Stimulated activated CD8-positive, alpha-beta memory T cell treated with anti-CD3 and anti-CD28 coated beads, Interleukin-7, amount 100 ng/mL, for 48 hours (primary cell): Measurements from ENCODE around the gene EMP3.
"Not testable (repeated sequence)": the region's sequence is repeated elsewhere in the genome, so short reads cannot be mapped to it uniquely, and the experiment has no call there.

Experiments used
- DNase-seq, 2 donors: peaks; one replicate each; pipeline ENCODE4 v3.0.0-alpha.2; 2020; ENCODE audit warnings: low read depth in 1 of 2; ENCODE audit errors: extremely low read depth in 1 of 2

The EMP3 gene

DNA sequence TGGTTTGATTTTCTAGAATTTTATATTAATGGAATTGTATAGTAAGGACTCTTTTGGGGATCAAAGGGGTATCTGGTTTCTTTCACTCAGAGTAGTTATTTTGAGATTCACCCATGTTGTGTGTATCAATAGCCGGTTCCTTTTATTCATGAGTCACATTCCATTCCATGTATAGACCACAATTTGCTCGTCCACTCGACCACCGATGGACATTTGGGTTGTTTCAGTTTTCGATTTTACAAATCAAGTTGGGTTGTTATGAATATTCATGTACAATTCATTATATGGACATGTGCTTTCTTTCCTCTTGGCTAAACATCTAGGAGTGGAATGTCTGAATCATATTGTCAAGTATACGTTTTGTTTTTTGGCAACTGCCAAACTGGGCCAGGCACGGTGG lies 9.6 kb upstream of the EMP3 start:
- DNase-seq: no peak

DNA sequence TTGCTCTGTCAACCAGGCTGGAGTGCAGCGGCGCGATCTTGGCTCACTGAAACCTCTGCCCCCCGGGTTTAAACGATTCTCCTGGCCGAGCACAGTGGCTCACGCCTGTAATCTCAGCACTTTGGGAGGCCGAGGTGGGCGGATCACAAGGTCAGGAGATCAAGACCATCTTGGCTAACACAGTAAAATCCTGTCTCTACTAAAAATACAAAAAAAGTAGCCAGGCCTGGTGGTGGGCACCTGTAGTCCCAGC lies 7.7 kb upstream of the EMP3 start:
- DNase-seq: not testable (repeated sequence)

DNA sequence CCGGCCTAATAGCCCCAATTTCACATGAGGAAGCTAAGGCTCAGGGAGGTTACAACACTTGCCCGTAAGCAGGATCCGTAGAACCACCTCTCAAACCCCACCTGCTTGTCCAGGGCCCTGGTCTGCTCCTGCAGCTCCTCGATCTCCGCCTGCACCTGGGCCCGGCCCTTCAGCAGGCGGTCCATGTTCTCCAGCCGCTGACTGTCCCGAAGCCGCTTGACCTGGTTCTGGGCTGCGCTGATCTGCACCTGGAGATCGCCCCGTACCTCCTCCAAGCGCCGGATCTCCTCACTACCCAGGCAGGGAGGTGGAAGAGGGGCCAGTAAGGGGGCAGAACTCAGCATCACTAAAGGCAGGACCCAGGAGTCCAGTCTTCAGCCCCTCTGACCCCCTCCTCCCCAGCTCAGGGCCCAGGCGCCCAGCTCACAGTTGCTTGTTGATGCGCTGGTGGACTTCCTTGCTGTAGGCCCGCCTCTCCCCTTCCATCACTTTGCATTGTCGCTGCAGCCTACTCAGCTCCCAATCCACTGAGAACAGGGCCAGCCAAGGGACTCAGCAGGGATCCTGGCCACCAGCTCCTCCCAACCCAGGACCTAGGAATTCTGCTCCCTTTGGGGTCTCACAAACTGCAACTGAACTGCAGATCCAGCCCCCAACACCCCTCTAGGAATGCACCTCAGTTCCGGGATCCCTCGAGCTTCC lies 6.9 kb upstream of the EMP3 start:
- DNase-seq: no peak

DNA sequence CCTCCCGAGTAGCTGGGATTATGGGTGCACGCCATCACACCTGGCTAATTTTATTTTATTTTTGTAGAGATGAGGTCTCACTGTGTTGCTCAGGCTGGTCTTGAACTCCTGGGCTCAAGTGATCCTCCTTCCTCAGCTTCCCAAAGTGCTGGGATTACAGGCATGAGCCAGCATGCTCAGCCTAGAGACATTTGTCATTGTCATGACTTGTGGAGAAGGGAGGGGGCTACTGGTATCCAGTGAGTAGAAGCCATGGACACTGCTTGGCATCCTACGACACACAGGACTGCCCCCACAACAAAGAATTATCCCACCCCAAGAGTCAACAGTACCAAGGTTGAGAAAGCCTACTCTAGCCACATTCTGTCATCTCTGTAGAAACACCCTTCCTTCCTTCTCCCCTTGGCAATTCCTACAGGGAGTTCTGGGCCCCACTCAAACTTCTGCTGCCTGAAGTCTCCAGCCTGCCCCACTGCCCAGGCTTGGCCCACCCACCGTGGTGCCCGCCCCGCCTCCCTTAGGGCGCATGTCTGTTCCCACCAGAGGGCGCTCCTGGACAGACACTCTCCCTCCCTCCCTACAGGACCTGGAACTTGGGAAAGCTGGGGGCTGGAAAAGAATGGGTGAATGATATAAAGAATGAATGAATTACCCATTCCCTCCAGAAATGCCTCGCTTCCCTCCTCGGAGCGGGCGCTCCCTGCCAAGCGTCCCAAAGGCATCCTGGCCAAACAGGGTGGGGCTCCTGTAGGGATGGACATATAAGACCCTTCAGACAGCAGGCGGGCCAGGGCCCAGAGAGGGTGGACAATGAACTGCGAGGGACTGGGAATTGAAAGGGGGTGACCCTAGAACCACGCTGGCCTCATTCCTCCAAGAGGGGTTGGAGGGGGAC lies 5.5 kb upstream of the EMP3 start:
- DNase-seq: peak in 1 of 2 donors; percentile 48

DNA sequence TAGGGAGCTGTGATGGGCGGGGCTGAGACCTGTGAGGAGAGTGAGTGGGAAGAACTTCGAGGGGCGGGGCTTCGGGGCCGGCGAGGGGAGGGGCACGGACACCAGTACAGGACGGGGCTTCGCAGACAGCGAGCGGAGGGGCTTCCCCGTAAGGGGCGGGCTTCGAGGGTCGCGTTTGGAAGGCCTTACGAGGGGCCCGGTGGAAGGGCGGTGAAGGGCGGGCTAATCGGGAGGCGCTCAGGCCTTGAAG lies 4.1 kb upstream of the EMP3 start:
- DNase-seq: peak; percentile 93 to 99

DNA sequence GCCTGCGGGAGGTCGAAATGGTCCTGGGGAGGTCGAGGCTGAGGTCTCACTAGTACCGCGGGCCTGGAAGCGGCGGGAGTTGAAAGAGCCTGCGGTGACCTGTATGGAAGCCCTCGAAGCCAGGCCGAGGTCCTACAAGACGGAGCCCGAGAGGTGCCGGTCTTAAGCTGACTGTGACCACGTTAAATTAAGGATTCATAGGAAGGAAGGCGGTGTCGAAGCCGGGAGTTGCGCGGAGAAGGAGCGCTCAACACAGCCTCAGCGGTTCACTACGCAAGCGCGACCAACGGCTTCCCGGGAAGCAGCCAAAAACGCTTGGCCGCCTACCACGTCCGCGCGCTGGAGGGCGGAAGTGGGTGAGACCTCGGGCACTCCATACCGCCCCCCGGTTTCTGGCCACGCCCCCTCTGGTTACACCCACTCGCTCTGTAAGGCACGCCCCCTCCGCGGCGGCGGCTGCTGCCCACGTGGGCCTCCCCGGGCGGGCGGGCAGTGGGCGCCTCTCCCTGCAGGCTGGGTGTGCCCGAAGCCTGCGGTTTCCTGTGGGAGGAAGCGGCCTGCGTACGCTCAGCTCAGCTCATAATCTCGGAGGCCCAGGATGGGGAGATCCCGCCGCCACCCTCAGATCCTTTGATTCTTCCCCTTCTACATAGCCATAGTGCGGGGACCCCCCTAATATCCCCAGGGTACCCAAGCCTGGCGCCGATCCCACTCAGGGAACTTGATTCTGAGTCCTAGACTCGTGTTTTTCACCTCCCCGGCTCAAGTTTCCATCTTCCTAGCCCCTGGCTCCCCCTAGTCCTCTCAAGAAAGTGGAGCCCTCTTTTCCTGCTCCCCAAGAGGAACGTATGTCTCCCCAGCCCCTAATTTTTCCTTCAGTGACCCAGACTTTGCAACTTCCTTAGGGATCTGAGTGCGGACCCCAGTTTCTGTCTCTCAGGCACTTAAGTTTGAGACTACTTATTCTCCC lies 3.4 kb upstream of the EMP3 start:
- DNase-seq: peak; percentile 97 to 99

DNA sequence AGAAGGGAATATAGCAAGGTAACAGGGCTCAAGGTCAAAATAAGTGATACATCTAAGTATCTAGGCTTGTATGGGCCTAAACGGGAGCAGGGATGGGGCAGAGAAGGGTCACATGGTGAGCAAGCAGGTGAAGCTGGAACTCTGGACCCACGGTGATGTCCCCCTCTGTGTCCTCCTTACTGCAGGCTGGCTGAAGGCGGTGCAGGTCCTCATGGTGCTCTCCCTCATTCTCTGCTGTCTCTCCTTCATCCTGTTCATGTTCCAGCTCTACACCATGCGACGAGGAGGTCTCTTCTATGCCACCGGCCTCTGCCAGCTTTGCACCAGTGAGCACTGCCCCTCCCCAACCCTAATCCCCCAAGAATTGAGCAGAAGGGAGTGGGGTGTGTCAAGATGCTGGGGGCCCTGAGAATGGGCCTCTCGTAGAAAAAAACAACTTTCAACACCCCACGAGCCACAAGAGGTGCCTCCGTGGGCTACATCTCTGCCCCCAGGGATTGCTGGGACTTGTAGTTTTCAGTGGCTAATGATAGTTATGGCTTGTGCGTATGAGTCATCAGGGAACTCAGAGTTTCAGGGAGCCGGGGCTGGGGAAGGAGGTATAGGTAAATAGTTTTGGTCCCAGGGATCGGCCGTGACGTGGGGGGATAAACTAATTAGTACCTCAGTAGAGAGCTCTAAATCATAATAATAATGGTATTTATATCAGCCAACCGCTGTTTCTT lies 4.0 kb downstream of the EMP3 start:
- DNase-seq: no peak

DNA sequence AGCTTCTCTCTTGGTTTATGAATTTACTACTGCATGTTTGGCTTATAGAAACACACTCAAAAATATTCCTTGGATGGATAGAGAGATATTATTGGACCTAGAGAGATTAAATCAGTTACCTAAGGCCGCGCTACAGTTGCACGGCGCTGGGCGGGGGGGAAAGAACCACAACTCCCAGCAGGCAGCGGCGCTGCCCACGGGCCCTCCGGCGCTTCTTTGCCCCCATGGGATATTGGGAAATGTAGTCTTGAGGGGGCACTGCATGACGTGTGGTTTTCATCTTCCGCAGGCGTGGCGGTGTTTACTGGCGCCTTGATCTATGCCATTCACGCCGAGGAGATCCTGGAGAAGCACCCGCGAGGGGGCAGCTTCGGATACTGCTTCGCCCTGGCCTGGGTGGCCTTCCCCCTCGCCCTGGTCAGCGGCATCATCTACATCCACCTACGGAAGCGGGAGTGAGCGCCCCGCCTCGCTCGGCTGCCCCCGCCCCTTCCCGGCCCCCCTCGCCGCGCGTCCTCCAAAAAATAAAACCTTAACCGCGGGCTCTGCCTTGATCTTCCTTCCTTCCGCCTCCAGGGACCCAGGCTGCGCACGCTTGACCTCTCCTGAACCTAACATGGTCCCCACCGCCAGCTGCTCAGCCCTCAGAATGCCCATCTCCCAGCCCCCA lies 4.8 kb downstream of the EMP3 start:
- DNase-seq: peak; percentile 67 to 77

DNA sequence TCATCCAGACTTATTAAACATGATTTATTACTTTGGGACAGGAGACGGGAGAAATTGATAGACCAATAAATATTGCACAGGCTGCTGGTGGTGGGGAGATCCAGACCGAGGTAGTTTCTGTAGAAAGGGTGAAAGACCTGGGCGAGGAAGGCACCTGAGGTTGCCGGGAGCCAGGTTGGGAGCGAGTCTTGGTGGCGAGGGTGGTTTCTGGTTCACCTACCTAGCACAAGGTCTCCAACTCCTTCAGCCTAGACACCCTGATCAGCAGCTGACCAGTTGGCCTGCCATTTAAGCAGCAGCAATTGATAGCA lies 7.0 kb downstream of the EMP3 start:
- DNase-seq: no peak

DNA sequence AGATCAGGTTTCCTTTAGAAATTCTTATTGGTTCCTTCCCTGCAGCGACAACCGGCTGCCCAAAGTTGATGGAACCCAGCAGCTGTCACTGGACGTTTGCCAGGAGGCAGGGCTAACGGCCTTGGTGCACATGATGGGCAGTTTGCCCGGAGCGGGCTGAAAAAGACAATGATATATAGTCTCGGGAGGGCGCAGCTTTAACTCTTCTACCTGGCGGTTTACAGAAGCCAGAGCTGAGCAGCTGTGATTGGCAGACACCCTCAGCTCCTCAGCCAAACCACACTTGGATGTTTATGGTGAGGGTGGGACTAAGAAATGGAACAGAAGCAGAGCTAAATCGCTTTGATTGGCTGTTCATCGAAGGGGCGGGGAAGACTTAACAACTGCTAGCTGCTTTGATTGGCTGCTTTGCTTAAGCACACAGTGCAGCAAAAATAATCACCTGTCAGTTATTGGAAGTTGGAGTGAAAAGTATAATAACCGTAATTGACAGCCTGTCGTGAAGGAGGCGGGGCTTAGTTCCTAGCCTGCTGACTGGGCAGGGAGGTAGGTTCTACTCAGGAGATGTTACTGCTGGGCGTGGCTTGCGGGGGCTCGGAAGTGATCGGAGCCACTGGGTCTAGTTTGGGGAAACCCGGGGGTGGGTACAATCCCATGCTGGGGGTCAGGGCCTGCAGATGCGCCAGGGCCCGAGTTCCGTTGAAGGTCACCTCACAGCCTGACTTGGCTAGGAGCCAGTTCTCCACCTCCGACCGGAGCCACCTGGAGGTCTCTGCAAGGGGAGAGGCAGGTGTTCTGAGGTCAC lies 7.5 kb downstream of the EMP3 start:
- DNase-seq: peak; percentile 70 to 96

DNA sequence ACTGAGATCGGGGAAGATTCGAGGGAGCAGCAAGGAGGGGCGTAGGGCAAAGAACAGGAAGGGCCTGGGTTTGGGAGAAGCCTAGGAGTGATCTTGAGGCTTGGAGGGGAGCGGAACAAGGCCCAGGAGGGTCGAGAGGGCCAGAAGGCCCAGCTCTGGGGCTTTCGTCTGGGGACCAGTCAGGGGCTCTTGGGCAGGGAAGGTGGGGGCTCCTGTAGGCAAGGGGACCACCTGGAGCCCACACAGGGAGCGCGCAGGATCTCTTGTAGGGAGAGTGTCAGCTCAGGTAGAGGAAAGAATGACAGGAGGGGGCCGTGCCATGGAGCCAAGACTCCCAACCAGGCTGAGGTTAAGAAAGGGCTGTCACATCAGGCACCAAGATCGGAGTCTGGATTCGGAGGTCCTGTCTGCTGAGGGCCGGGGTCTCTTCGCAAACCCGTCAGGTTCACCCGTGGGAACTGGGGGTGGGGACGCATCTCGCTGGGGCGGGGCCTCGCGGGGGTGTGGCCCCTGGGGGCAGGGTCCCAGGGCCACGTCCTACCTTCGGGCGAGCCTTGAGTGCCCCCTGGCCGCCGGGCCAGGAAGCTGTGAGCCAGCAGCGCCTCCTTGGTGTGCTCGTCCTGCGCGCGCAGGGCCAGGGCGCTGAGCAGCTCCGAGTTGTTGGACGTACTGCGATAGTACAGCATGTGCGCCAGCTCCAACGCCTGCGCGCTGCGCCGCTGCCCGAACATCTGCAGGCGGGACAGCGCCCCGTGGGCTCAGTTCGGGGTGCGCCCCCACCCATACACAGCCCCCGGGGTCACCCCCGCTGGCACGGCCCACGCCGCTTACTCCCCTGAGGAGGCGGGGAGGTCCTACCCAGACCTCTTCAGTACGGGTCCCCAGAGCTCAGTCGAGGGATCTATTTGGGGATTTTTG lies 8.4 kb downstream of the EMP3 start:
- DNase-seq: peak; percentile 81 to 87

DNA sequence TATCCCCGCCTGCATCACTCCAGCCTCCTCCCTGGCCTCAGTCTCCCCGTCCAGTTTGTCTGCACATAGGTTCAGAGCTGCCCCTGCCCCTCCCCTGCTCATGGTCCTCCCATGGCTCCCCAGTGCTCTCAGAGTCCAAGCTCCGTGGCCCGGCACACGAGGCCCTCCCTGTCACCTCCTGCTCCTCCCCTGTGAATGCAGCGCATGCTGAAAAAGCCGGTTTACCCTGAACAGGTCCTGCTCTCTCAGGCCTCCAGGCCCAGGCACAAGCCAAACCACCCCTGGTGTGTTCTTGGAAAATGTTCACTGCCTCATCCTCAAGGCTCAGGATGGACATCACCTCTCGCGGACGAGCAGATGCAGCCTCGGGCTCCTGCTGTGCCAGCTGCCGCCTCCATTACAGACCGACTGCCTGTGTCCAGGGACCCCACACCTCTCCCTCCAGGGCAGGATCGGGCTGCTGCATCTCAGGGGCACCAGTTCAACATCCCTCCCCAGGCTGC lies 13.0 kb downstream of the EMP3 start:
- no peak for DNase-seq

DNA sequence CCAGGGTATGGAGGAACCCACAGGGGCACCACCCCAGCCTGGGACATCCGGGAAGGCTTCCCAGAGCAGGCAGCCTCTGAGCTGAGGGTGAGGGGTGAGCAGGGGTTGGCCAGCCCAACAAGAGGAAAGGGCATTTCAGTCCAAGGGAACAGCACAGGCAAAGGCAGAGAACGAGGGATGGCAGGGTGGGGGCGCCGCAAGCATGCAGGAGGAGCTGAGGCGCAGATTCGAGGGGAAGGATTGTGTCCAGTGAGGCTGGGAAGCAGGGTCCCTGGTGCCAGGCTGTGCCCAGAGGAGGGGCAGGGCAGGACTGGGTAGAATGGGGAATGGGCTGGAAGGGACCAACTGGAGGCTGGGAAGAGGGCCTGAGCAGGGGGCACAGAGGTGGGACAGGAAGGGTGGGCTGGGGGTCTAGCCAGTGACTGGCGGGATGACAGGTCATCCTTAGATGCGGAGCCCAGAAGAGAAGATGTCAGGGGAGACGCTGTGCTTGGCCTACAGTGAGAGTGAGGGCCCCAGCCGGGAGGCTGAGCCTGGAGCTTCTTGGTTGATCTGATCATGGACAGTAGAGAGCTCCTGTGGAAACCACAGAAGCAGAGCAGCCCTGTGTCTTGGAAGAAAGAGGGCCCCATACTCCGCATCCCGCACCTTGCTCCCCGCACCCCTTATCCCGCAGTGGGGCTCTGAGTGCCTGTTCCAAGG lies 13.6 kb downstream of the EMP3 start:
- DNase-seq: no peak

DNA sequence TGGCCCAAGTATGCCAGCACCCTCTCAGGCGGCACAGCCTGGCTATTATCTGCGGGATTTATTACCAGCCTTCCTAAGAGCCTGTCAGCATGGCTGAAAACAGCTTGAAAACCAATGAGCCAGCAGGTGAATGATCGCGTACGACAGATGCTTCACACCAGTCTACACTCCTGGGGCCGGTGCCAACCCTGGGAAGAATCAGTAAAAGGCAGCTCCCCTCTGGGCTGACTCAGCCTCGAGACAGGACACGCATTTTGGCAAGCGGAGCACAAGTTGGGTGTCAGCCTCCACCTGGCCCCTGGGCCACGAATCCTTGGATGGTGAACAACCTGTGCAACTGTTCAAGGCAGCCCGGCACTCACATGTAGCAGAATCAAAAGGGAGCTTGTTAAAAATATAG lies 15.6 kb downstream of the EMP3 start:
- no peak for DNase-seq

DNA sequence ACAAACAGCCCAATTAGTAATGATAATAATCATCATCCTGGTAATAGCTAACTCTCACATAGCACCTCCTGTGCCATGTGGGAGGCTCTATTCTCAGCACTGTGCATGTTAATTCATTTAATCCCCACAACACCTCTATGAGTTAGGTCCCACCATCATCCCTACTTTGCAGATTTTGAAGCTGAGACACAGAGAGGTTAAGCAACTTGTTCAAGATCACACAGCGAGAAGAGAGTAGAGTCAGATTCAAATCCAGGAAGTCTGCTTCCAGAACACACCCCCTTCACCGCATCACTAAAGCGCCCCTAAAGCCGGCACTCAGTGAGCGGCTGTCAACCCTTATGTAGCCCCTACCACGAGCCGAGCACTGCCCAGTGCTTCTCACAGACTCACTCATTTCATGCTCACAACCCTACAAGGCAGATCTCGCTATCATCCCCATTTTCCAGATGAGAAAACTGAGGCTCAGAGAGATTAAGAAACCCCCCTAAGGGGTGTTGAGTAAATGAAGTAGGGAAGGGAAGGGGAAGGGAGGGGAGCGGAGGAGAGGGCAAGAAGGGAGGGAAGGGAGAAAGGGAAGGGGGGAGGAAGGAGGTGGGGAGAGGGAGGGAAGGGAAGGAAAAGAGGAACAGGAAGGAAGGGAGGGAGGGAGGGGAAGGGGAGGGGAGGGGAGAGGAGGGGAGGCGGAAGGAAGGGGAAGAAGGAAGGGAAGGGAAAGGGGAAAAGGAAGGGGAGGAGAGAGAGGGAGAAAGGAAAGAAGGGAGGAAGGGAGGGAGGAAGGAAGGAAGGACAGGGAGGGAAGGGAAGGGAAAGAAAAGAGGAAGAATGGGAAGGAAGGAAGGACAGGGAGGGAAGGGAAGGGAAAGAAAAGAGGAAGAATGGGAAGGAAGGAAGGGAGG lies 16.4 kb downstream of the EMP3 start:
- DNase-seq: no peak

DNA sequence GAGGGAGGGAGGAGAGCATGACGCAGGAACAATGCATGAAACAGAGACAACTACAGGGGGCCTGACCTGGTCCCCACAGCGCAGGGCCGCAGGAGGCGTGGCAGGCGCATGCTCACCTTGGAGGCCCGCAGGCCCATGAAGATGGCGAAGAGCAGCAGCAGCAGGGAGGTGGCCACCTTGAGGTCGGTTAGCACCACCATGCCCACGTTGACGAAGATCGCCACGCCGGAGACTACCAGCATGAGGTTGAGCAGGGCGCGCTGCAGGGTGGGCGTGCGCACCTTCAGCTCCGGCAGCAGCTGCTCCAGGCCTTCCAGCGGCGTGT lies 17.0 kb downstream of the EMP3 start:
- no peak for DNase-seq

DNA sequence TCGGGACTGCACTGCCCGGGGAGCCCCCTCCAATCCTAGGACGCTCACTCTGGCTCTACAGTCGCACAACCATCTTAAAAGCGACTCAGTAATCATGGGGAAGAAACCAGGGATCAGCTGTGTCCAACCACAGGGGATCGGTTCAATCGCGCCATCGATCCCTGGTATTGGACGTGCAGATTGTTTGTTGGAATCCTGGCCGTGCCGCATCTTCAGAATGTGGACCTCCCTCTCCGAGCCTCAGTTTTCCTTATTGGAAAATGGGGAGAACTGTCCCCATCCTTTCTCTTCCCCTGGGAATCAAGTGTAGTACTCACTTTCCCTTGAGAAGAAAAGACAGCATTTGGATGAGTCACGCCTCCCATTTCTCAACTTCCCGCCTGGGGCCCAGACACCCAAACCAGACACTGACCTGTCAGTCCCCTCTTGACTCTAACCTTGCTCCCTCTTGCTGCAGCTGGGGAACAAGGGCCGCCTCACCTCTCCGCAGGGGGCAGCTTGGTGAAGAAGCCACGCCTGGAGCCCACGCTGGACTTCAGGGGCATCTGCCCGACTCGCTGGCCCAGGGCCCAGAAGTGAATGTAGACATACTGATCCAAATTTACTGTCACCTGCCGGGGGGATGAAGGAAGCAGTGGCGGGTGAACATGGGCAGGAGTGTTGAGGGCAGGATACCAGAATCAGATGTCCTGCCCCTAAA lies 17.6 kb downstream of the EMP3 start:
- DNase-seq: no peak
